Uterus (tissue), 4 donors: ENCODE measurements around the gene UBE2D2. TPM values are rescaled to one million over a fixed set of nuclear protein-coding genes. Genes with fewer than 3 reads are reported as not detected.

Experiments used
- DNase-seq, 2 donors: peaks; one replicate each; pipeline ENCODE4 v3.0.0-alpha.2; 2019 to 2020
- H3K27ac ChIP-seq, 2 donors: fragments of 200-600 bp; sonication (generic); 1 replicate in 1 of 2; 2 replicates in 1 of 2; pipeline ENCODE4 v1.5.1; 2016 to 2018
- H3K27me3 ChIP-seq, 2 donors: fragments of 200-600 bp; sonication (generic); one replicate each; pipeline ENCODE4 v1.5.1; 2018 to 2019; ENCODE audit warnings: control low read depth in 1 of 2
- H3K36me3 ChIP-seq, 2 donors: fragments of 200-600 bp; sonication (generic); one replicate each; pipeline ENCODE4 v1.5.1; 2019; ENCODE audit warnings: control low read depth in 1 of 2
- H3K4me1 ChIP-seq, 2 donors: fragments of 200-600 bp; sonication (generic); one replicate each; pipeline ENCODE4 v1.5.1; 2018 to 2019; ENCODE audit warnings: control low read depth in 1 of 2
- H3K4me3 ChIP-seq, 2 donors: fragments of 200-600 bp; sonication (generic); 1 replicate in 1 of 2; 2 replicates in 1 of 2; pipeline ENCODE4 v1.5.1; 2018 to 2019; ENCODE audit warnings: mild to moderate bottlenecking in 1 of 2
- H3K9me3 ChIP-seq, 2 donors: fragments of 200-600 bp; sonication (generic); one replicate each; pipeline ENCODE4 v1.5.1; 2019; ENCODE audit warnings: control low read depth in 1 of 2
- POLR2A ChIP-seq, 2 donors: fragments of 450-650 bp; IDR thresholded peaks; one replicate each; pipeline ENCODE4 v1.6.1; 2016; ENCODE audit warnings: antibody characterized with exemption in 2 of 2, mild to moderate bottlenecking in 1 of 2, moderate library complexity in 1 of 2
- intact Hi-C: fragments of 100-400 bp; cut with DNase I; formaldehyde crosslinking; loops from one replicate; pipeline ENCODE4 v1.15.1; 2023; ENCODE audit warnings: low total_unique reads
- total RNA-seq, 4 donors: library from RNA; depleted of rRNA in 3 of 4; stranded (reverse); fragments of >200 nt in 3 of 4; gene quantifications; one replicate each; pipeline versions ENCODE4 v1.1.0 to v1.2.4, GENCODE V29; 2014 to 2023
- TF ChIP-seq, protein P1 (sequence below), 4 experiments: fragments of 200-600 bp in 2 of 4; fragments of 450-650 bp in 2 of 4; sonication (generic) in 2 of 4; IDR thresholded peaks; one replicate each; pipeline ENCODE4 v1.5.1; 2016 to 2019; ENCODE audit warnings: antibody characterized with exemption in 4 of 4, mild to moderate bottlenecking in 2 of 4, moderate library complexity in 1 of 4
- donor health status: DM: yes; HTN: yes; CAD: no.

Gene UBE2D2
- total RNA-seq, 4 donors from 2014 or later, result 34.1 to 153 (median 76.3) TPM

DNA sequence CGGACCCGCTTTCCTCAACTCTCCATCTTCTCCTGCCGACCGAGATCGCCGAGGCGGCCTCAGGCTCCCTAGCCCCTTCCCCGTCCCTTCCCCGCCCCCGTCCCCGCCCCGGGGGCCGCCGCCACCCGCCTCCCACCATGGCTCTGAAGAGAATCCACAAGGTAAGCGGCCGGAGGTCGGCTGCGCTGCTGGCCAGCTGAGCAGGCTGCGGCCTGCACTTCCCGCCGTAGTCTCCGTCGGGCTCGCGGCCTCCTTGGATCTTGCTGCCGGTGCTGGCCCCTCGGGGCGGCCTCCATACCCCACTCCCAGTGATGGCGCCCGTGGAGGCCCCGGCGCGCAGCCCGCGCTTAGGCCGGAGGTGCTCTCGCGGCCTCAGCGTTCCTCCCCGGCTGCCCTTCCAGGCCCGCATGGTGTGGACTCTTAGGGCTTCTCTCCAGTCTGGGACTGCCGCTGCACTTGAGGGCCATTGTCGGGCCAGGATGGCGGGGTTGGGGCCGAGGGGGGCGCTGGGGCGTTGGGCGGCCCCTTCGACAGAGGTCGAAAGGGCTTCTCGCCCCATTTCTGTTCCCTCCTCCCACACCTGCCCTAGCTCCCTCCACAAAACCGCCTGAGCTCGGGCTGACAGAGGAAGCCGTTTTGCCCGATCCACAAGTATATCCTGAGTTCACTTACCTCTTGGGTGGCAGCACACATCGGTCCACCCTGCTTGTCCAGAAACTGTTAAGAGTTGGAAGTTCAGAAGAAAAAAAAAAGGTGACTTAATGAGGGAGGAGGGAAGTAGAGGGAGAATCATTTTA is 714 bp downstream of the UBE2D2 start:
- peak in 1 of 2 donors; percentile 22 for DNase-seq
- Histone ChIP-seq H3K27me3 (no peaks in the 10 kb centered on the region), H3K9me3 (no peaks in the 10 kb centered on the region), H3K4me3 (peak overlapping the region; percentile 81 to 92), H3K27ac (peak overlapping the region; percentile 95 to 97), H3K4me1 (peaks cover 5 to 9% of the 10 kb centered on the region in 2 donors), H3K36me3 (no peaks in the 10 kb centered on the region)
- no peak for TF ChIP-seq POLR2A (IDR thresholded peaks at IDR 0.05)
- TF ChIP-seq, protein P1, sequence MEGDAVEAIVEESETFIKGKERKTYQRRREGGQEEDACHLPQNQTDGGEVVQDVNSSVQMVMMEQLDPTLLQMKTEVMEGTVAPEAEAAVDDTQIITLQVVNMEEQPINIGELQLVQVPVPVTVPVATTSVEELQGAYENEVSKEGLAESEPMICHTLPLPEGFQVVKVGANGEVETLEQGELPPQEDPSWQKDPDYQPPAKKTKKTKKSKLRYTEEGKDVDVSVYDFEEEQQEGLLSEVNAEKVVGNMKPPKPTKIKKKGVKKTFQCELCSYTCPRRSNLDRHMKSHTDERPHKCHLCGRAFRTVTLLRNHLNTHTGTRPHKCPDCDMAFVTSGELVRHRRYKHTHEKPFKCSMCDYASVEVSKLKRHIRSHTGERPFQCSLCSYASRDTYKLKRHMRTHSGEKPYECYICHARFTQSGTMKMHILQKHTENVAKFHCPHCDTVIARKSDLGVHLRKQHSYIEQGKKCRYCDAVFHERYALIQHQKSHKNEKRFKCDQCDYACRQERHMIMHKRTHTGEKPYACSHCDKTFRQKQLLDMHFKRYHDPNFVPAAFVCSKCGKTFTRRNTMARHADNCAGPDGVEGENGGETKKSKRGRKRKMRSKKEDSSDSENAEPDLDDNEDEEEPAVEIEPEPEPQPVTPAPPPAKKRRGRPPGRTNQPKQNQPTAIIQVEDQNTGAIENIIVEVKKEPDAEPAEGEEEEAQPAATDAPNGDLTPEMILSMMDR (IDR thresholded peaks at IDR 0.05), result no peak
- intact Hi-C loops, result no loop called here

DNA sequence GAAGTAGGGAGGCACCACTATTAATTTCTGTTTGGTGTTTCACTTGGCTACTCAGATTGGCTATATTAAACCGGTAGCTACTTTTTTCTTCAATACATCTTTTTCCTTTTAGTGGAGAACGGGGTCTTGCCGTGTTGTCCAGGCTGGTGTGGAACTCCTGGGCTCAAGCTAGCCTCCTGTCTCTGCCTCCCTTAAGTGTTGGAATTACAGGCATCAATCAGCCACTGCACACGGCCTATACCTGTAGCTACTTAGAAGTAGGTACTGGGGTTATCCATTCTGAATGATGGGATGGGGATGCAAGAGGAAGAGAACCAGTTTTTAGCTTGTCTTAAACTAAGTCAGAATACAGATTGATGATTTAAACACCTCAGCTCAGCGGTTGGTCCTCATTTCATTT is 1.7 kb downstream of the UBE2D2 start:
- Histone ChIP-seq H3K27ac (peak overlapping the region; percentile 95 to 97), H3K27me3 (no peaks in the 10 kb centered on the region), H3K36me3 (no peaks in the 10 kb centered on the region), H3K4me3 (peak overlapping the region; percentile 81 to 92), H3K4me1 (peaks cover 5 to 9% of the 10 kb centered on the region in 2 donors), H3K9me3 (no peaks in the 10 kb centered on the region)
- no peak for DNase-seq
- intact Hi-C loops, result no loop called here
- TF ChIP-seq, protein P1 (IDR thresholded peaks at IDR 0.05), result no peak
- TF ChIP-seq POLR2A (IDR thresholded peaks at IDR 0.05), result no peak

DNA sequence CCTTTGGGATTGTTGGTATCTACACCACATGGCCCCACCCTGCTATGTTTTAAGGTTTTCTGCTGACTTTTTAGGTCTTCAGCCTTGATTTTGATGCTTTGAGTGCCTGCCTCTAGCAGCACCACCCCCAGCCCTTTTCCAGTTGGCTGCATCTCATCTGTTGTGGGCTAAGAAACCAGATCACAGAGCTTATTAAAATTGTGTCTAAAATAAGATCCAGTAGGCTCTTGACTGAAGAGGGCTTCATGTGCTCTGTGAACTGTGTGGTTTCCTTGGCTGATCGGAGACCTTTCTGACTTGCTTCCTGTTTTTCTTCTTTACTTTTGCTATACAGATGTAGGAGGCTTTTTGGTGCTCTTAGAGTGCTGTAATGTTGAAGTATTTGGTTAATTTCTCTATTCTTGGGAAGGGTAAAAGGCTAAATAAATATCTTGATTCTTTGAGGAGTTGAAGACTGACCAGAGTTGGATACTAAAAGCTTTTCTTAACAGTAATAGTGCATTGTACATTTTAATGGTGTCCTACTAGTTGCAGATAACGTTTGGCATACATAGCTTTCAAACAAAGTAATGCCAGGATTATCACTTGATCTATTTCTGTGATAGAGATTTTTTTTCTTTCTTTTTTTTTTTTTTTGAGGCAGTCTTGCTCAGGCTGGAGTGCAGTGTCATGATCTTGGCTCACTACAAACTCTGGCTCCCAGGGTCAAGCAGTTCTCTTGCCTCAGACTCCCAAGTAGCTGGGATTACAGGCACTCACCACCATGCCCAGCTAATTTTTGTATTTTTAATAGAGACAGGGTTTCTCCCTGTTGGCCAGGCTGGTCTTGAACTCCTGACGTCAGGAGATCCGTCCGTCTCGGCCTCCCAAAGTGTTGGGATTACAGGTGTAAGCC is 4.5 kb downstream of the UBE2D2 start:
- Histone ChIP-seq H3K27me3 (no peaks in the 10 kb centered on the region), H3K4me1 (peaks cover 5% of the 10 kb centered on the region in 2 donors), H3K9me3 (no peaks in the 10 kb centered on the region), H3K4me3 (no peak overlapping the region), H3K36me3 (no peaks in the 10 kb centered on the region), H3K27ac (no peak overlapping the region)
- intact Hi-C loops, result no loop called here
- no peak for TF ChIP-seq POLR2A (IDR thresholded peaks at IDR 0.05)
- TF ChIP-seq, protein P1 (IDR thresholded peaks at IDR 0.05), result no peak
- no peak for DNase-seq

DNA sequence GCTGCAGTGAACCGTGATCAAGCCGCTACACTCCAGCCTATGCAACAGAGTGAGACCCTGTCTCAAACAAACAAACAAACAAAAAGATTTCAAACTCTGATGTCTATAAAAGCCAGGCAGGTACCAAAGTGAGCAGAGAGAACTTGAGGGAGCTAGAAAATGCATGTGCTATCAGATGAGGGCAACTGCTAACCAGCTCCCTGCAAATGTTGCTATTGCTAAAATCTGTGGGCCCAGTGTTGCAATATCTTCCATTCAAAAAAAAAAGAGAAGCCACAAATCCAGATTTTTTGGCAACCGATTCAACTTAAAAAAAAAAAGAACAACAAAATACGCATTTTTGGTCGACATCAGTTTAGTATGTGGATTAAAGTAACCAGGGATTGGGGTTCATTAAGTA is 5.5 kb downstream of the UBE2D2 start:
- H3K4me1 ChIP-seq, result peaks cover 4 to 5% of the 10 kb centered on the region in 2 donors
- intact Hi-C loops, result no loop called here
- H3K9me3 ChIP-seq, result no peaks in the 10 kb centered on the region
- no peak overlapping the region for H3K4me3 ChIP-seq
- DNase-seq, result no peak
- H3K27ac ChIP-seq, result no peak overlapping the region
- TF ChIP-seq, protein P1 (IDR thresholded peaks at IDR 0.05), result no peak
- no peak for TF ChIP-seq POLR2A (IDR thresholded peaks at IDR 0.05)
- H3K27me3 ChIP-seq, result no peaks in the 10 kb centered on the region
- H3K36me3 ChIP-seq, result no peaks in the 10 kb centered on the region
